Measurements from ENCODE around the gene NCBP2. TPM values are rescaled to one million over a fixed set of nuclear protein-coding genes. Genes with fewer than 3 reads are reported as not detected.

NCBP2 gene
- total and polyA plus RNA-seq, 2 experiments from 2014 or later, result 78.4 to 98.9 TPM

- TF ChIP-seq, protein P1, sequence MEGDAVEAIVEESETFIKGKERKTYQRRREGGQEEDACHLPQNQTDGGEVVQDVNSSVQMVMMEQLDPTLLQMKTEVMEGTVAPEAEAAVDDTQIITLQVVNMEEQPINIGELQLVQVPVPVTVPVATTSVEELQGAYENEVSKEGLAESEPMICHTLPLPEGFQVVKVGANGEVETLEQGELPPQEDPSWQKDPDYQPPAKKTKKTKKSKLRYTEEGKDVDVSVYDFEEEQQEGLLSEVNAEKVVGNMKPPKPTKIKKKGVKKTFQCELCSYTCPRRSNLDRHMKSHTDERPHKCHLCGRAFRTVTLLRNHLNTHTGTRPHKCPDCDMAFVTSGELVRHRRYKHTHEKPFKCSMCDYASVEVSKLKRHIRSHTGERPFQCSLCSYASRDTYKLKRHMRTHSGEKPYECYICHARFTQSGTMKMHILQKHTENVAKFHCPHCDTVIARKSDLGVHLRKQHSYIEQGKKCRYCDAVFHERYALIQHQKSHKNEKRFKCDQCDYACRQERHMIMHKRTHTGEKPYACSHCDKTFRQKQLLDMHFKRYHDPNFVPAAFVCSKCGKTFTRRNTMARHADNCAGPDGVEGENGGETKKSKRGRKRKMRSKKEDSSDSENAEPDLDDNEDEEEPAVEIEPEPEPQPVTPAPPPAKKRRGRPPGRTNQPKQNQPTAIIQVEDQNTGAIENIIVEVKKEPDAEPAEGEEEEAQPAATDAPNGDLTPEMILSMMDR (conservative IDR thresholded peaks at IDR 0.05; ENCODE audit: low read depth in 2 of 2), result no peak
- TF ChIP-seq POLR2AphosphoS5 (IDR thresholded peaks at IDR 0.05; ENCODE audit: low read depth) (no peak), ZNF331 (CRISPR knock-in tag; IDR thresholded peaks at IDR 0.05; ENCODE audit: low read depth) (no peak), EZH2phosphoT487 (IDR thresholded peaks at IDR 0.05; ENCODE audit: unreplicated experiment) (no peak)
Measured at GRCh38 chr3:196896229-196896628, 46.1 kb downstream of the NCBP2 start (continued).

- Histone ChIP-seq H3K4me3 (no peak overlapping the region), H3K36me3 (ENCODE audit: insufficient read depth) (no peaks in the 10 kb centered on the region), H3K9me2 (ENCODE audit: insufficient read depth) (no peaks in the 10 kb centered on the region), H3K27ac (ENCODE audit: low read depth) (no peak overlapping the region), H3K27me3 (ENCODE audit: insufficient read depth) (no peaks in the 10 kb centered on the region), H4K20me1 (replicated peaks; ENCODE audit: insufficient read depth) (peaks cover 23% of the 10 kb centered on the region), H3K79me2 (replicated peaks; ENCODE audit: insufficient read depth) (peaks cover 79% of the 10 kb centered on the region), H2AFZ (no peak overlapping the region), H3K4me2 (no peak overlapping the region), H3K4me1 (ENCODE audit: insufficient read depth) (no peaks in the 10 kb centered on the region), H3F3A (replicated peaks; ENCODE audit: low read depth) (no peaks in the 10 kb centered on the region)
- H3K4me3 Mint-ChIP-seq, result no peak overlapping the region
- peaks cover 3% of the 10 kb centered on the region; the same call in 2 of the 3 replicates for H3K36me3 Mint-ChIP-seq (ENCODE audit: low read depth)
- no peak overlapping the region for H3K27ac Mint-ChIP-seq
- H3K27me3 Mint-ChIP-seq (ENCODE audit: insufficient read depth, low read depth, poor library complexity), result peaks cover 3% of the 10 kb centered on the region
- no peaks in the 10 kb centered on the region for H3K4me1 Mint-ChIP-seq
- no peaks in the 10 kb centered on the region for H3K9me3 Mint-ChIP-seq
- DNase-seq (ENCODE audit: low spot score), result no peak
- ATAC-seq, result no peak
- TF ChIP-seq ETS1 (IDR thresholded peaks at IDR 0.05) (no peak), EZH2 (IDR thresholded peaks at IDR 0.05; ENCODE audit: low read depth, unreplicated experiment) (no peak), ZNF114 (CRISPR knock-in tag; IDR thresholded peaks at IDR 0.05) (no peak), STAT1 (IDR thresholded peaks at IDR 0.05; ENCODE audit: unreplicated experiment) (no peak), NANOG (IDR thresholded peaks at IDR 0.05; ENCODE audit: borderline replicate concordance) (no peak), POLR2AphosphoS5 (IDR thresholded peaks at IDR 0.05; ENCODE audit: low read depth) (no peak), EZH2phosphoT487 (IDR thresholded peaks at IDR 0.05; ENCODE audit: unreplicated experiment) (no peak), JUNB (IDR thresholded peaks at IDR 0.05; ENCODE audit: unreplicated experiment) (no peak), ZNF331 (CRISPR knock-in tag; IDR thresholded peaks at IDR 0.05; ENCODE audit: low read depth) (no peak), CREB1 (CRISPR knock-in tag; IDR thresholded peaks at IDR 0.05; ENCODE audit: low read depth) (no peak)
- TF ChIP-seq, protein P2, sequence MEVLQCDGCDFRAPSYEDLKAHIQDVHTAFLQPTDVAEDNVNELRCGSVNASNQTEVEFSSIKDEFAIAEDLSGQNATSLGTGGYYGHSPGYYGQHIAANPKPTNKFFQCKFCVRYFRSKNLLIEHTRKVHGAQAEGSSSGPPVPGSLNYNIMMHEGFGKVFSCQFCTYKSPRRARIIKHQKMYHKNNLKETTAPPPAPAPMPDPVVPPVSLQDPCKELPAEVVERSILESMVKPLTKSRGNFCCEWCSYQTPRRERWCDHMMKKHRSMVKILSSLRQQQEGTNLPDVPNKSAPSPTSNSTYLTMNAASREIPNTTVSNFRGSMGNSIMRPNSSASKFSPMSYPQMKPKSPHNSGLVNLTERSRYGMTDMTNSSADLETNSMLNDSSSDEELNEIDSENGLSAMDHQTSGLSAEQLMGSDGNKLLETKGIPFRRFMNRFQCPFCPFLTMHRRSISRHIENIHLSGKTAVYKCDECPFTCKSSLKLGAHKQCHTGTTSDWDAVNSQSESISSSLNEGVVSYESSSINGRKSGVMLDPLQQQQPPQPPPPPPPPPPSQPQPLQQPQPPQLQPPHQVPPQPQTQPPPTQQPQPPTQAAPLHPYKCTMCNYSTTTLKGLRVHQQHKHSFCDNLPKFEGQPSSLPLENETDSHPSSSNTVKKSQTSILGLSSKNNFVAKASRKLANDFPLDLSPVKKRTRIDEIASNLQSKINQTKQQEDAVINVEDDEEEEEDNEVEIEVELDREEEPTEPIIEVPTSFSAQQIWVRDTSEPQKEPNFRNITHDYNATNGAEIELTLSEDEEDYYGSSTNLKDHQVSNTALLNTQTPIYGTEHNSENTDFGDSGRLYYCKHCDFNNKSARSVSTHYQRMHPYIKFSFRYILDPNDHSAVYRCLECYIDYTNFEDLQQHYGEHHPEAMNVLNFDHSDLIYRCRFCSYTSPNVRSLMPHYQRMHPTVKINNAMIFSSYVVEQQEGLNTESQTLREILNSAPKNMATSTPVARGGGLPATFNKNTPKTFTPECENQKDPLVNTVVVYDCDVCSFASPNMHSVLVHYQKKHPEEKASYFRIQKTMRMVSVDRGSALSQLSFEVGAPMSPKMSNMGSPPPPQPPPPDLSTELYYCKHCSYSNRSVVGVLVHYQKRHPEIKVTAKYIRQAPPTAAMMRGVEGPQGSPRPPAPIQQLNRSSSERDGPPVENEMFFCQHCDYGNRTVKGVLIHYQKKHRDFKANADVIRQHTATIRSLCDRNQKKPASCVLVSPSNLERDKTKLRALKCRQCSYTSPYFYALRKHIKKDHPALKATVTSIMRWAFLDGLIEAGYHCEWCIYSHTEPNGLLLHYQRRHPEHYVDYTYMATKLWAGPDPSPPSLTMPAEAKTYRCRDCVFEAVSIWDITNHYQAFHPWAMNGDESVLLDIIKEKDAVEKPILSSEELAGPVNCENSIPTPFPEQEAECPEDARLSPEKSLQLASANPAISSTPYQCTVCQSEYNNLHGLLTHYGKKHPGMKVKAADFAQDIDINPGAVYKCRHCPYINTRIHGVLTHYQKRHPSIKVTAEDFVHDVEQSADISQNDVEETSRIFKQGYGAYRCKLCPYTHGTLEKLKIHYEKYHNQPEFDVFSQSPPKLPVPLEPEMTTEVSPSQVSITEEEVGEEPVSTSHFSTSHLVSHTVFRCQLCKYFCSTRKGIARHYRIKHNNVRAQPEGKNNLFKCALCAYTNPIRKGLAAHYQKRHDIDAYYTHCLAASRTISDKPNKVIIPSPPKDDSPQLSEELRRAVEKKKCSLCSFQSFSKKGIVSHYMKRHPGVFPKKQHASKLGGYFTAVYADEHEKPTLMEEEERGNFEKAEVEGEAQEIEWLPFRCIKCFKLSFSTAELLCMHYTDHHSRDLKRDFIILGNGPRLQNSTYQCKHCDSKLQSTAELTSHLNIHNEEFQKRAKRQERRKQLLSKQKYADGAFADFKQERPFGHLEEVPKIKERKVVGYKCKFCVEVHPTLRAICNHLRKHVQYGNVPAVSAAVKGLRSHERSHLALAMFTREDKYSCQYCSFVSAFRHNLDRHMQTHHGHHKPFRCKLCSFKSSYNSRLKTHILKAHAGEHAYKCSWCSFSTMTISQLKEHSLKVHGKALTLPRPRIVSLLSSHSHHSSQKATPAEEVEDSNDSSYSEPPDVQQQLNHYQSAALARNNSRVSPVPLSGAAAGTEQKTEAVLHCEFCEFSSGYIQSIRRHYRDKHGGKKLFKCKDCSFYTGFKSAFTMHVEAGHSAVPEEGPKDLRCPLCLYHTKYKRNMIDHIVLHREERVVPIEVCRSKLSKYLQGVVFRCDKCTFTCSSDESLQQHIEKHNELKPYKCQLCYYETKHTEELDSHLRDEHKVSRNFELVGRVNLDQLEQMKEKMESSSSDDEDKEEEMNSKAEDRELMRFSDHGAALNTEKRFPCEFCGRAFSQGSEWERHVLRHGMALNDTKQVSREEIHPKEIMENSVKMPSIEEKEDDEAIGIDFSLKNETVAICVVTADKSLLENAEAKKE (CRISPR knock-in tag; IDR thresholded peaks at IDR 0.05), result no peak
- TF ChIP-seq, protein P1 (conservative IDR thresholded peaks at IDR 0.05; ENCODE audit: low read depth in 2 of 2), result no peak
Measured at GRCh38 chr3:196894557-196895295, 47.6 kb downstream of the NCBP2 start.

Measured in GM23338 (cell line).